Measurements from ENCODE around the gene PROB1.

DNA sequence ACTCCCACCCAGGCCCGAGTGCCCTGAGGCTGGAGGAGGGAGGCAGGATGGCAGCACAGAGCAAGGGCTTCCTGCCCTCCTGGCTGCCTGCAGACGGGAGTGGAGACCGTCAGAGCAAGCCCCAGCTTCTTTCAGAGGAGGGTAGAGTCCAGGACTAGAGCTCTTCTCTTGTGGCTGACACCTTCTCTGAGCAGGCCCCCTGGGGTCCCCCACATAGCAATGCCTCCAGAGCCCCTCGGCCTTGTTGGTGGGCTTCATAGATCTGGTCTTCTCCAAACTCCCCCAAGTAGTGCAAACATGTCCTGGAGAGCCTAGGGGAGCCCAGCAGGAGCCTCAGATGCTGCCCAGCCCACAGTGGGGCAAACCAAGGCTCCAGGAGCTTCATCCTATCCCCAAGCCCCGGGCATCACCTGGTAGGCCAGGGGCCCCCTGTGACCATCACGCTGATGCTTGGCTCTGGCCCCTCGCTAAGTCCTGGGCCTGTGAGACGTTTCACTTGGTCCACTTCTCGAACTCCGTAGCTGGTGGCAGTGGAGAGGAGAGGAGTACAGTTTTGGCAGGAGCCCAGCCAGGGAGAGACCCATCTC is 7.2 kb downstream of the PROB1 start:
- TF ChIP-seq, protein P1, sequence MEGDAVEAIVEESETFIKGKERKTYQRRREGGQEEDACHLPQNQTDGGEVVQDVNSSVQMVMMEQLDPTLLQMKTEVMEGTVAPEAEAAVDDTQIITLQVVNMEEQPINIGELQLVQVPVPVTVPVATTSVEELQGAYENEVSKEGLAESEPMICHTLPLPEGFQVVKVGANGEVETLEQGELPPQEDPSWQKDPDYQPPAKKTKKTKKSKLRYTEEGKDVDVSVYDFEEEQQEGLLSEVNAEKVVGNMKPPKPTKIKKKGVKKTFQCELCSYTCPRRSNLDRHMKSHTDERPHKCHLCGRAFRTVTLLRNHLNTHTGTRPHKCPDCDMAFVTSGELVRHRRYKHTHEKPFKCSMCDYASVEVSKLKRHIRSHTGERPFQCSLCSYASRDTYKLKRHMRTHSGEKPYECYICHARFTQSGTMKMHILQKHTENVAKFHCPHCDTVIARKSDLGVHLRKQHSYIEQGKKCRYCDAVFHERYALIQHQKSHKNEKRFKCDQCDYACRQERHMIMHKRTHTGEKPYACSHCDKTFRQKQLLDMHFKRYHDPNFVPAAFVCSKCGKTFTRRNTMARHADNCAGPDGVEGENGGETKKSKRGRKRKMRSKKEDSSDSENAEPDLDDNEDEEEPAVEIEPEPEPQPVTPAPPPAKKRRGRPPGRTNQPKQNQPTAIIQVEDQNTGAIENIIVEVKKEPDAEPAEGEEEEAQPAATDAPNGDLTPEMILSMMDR (IDR thresholded peaks at IDR 0.05): no peak
- no peak for TF ChIP-seq POLR2A (IDR thresholded peaks at IDR 0.05)

Measured in lower leg skin (tissue), 3 donors.